ENCODE measurements around the gene UHRF1. TPM values are rescaled to one million over a fixed set of nuclear protein-coding genes. Genes with fewer than 3 reads are reported as not detected.

Gene UHRF1
- total and polyA plus RNA-seq, 7 donors, result 0.17 to 1.9 (median 0.32) TPM

- DNase-seq (no peak), ATAC-seq (no peak)
- H3K36me3 ChIP-seq (ENCODE audit: insufficient read depth in 1 of 2, low read depth in 1 of 2), result no peaks in the 10 kb centered on the region
- intact Hi-C loops (cut with DNase I), result no loop called here
- H3K4me1 ChIP-seq, result peaks cover 5% of the 10 kb centered on the region
- no peak overlapping the region for H3K27ac ChIP-seq
- TF ChIP-seq CTCF (IDR thresholded peaks at IDR 0.05), result no peak
- H3K9me3 ChIP-seq, result no peaks in the 10 kb centered on the region
- 87 to 91% (median 88%) methylated on average over 20 to 21 of the region's 21 CpGs for WGBS, 3 donors
- H3K27me3 ChIP-seq (ENCODE audit: insufficient read depth in 3 of 3, low read length in 2 of 3), result no peaks in the 10 kb centered on the region
- H3K4me3 ChIP-seq, result no peak overlapping the region
These were observed 14.0 kb downstream of the UHRF1 start for GRCh38 chr19:4923276-4923747.

- Histone ChIP-seq H3K4me3 (no peak overlapping the region), H3K4me1 (peaks cover 5% of the 10 kb centered on the region), H3K9me3 (no peaks in the 10 kb centered on the region), H3K27me3 (ENCODE audit: insufficient read depth in 3 of 3, low read length in 2 of 3) (no peaks in the 10 kb centered on the region), H3K36me3 (ENCODE audit: insufficient read depth in 1 of 2, low read depth in 1 of 2) (no peaks in the 10 kb centered on the region), H3K27ac (no peak overlapping the region)
- WGBS, 3 donors, result 86 to 91% (median 90%) methylated on average over 22 of the region's 22 CpGs
- intact Hi-C loops (cut with DNase I), result no loop called here
- DNase-seq, result peak in 1 of 2 donors; percentile 57
- no peak for ATAC-seq
- TF ChIP-seq CTCF (IDR thresholded peaks at IDR 0.05), result no peak
These were observed 19.9 kb downstream of the UHRF1 start for GRCh38 chr19:4929186-4929585.

GRCh38 chr19:4930664-4931063, 21.4 kb downstream of the UHRF1 start:
- 89 to 93% (median 89%) methylated on average over 28 of the region's 28 CpGs for WGBS, 3 donors
- TF ChIP-seq CTCF (IDR thresholded peaks at IDR 0.05), result no peak
- Histone ChIP-seq H3K9me3 (no peaks in the 10 kb centered on the region), H3K27ac (no peak overlapping the region), H3K4me3 (no peak overlapping the region), H3K36me3 (ENCODE audit: insufficient read depth in 1 of 2, low read depth in 1 of 2) (no peaks in the 10 kb centered on the region), H3K27me3 (ENCODE audit: insufficient read depth in 3 of 3, low read length in 2 of 3) (no peaks in the 10 kb centered on the region), H3K4me1 (no peaks in the 10 kb centered on the region)
- DNase-seq, result no peak
- no peak for ATAC-seq
- intact Hi-C loops (cut with DNase I), result no loop called here

GRCh38 chr19:4932711-4933110, 23.4 kb downstream of the UHRF1 start:
- intact Hi-C loops (cut with DNase I), result no loop called here
- no peaks in the 10 kb centered on the region for H3K4me1 ChIP-seq
- WGBS, 3 donors, result 95 to 97% (median 96%) methylated on average over 31 to 32 of the region's 32 CpGs
- no peak for TF ChIP-seq CTCF (IDR thresholded peaks at IDR 0.05)
- DNase-seq, result no peak
- no peaks in the 10 kb centered on the region for H3K36me3 ChIP-seq (ENCODE audit: insufficient read depth in 1 of 2, low read depth in 1 of 2)
- no peaks in the 10 kb centered on the region for H3K27me3 ChIP-seq (ENCODE audit: insufficient read depth in 3 of 3, low read length in 2 of 3)
- ATAC-seq, result no peak
- no peaks in the 10 kb centered on the region for H3K9me3 ChIP-seq
- no peak overlapping the region for H3K4me3 ChIP-seq
- no peak overlapping the region for H3K27ac ChIP-seq

GRCh38 chr19:4933528-4933927, 24.2 kb downstream of the UHRF1 start:
- Histone ChIP-seq H3K9me3 (no peaks in the 10 kb centered on the region), H3K4me1 (no peaks in the 10 kb centered on the region), H3K27me3 (ENCODE audit: insufficient read depth in 3 of 3, low read length in 2 of 3) (no peaks in the 10 kb centered on the region), H3K27ac (no peak overlapping the region), H3K4me3 (no peak overlapping the region), H3K36me3 (ENCODE audit: insufficient read depth in 1 of 2, low read depth in 1 of 2) (no peaks in the 10 kb centered on the region)
- intact Hi-C loops (cut with DNase I), result no loop called here
- 47 to 82% (median 66%) methylated on average over 7 of the region's 7 CpGs for WGBS, 3 donors
- DNase-seq (no peak), ATAC-seq (peak in 3 of 4 donors; percentile 73 to 83 (median 82))
- no peak for TF ChIP-seq CTCF (IDR thresholded peaks at IDR 0.05)
